Mucosa of gallbladder (tissue), 1 donor: ENCODE data around the gene SLC35G6. TPM values are rescaled to one million over a fixed set of nuclear protein-coding genes. Genes with fewer than 3 reads are reported as not detected.
"Not testable (repeated sequence)": the region's sequence is repeated elsewhere in the genome, so short reads cannot be mapped to it uniquely, and the experiment has no call there.

Experiments
- DNase-seq: peaks from one replicate; pipeline ENCODE4 v3.0.0-alpha.2; 2020; ENCODE audit warnings: low spot score
- total RNA-seq: library from RNA; stranded (reverse); gene quantifications from one replicate; pipeline ENCODE4 v1.2.1, GENCODE V29; 2021
- donor health status: DM: no; HTN: no; CAD: no.

The SLC35G6 gene
- total RNA-seq, 1 donor from 2014 or later, result not detected

GRCh38 chr17:7478276-7479212 lies 2.7 kb upstream of the SLC35G6 start:
- DNase-seq, result no peak

DNA sequence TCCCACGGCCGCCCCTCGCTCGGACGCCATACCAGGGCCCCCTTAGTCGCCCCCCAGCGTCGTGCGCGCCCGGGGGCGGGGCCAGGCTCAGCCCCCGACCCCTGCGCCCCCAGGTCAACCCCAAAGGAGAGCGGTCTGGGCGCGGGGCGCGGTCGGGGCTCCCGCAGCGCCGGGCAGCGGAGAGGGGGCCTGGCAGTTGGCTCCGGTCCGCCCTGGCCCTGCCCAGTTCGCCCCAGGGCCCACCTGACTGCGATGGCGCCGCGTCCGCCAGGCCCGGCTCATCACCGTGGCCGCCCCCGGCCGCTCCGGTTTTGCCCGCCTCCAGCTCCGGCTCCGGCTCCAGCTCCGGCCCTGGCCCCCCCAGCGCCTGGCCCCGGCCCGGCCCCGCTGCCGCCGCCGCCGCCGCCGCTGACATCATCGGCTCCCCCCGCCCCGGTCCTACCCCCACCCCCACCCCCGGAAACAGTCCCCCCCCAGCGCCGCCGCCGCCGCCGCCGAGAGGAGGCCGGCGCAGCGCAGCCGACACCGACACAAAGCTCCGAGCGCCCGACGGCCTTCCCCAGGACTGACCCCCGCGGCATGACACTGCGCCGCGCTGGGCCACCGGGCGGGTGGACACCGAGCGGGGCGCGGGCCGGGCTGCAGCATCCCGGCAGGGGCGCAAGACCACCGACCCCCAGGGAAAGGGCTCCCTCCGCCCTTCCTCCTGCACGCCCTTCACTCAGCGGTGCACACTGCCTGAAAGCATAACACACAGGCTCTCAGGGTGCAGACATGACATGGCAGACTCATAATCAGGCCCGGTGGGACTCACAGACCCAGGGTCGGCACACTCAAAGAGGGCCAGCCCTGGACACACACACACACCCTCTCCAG lies 1.8 kb upstream of the SLC35G6 start, which contains the start of gene ZBTB4:
ZBTB4 (minus strand) TSS at position 419 of the 876 bp plus-strand sequence. CDS start 12,830 bp downstream, outside the sequence.
- DNase-seq, result no peak

- no peak for DNase-seq
Measured at GRCh38 chr17:7480089-7480384, 1.2 kb upstream of the SLC35G6 start.

DNA sequence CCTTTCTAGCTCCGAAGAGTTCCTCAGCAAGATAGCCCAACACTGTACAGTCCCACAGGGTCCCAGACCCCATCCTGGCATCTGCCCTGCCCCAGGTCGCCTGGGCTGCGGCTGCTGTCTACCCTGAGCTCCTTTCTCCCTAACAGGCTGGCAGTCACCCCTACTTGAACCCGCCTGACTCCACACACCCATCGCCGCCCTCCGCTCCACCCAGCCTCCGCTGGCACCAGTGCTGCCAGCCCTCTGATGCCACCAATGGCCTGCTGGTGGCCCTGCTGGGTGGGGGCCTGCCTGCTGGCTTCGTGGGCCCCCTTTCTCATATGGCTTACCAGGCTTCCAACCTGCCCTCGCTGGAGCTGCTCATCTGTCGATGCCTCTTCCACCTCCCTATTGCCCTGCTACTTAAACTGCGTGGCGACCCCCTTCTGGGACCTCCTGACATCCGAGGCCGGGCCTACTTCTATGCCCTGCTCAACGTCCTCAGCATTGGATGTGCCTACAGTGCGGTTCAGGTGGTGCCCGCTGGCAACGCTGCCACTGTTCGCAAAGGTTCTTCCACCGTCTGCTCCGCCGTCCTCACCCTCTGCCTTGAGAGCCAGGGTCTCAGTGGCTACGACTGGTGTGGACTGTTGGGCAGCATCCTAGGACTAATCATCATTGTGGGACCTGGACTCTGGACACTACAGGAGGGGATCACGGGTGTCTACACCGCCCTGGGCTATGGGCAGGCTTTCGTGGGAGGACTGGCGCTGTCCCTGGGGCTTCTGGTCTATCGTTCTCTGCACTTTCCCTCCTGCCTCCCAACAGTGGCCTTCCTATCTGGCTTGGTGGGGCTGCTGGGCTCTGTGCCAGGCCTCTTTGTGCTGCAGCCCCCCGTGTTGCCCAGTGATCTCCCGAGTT lies 846 bp downstream of the SLC35G6 start:
- DNase-seq, result not testable (repeated sequence)

- not testable (repeated sequence) for DNase-seq
Measured at GRCh38 chr17:7482742-7483088, 1.5 kb downstream of the SLC35G6 start.

GRCh38 chr17:7483255-7484066 lies 2.2 kb downstream of the SLC35G6 start:
- peak; percentile 94 for DNase-seq

DNA sequence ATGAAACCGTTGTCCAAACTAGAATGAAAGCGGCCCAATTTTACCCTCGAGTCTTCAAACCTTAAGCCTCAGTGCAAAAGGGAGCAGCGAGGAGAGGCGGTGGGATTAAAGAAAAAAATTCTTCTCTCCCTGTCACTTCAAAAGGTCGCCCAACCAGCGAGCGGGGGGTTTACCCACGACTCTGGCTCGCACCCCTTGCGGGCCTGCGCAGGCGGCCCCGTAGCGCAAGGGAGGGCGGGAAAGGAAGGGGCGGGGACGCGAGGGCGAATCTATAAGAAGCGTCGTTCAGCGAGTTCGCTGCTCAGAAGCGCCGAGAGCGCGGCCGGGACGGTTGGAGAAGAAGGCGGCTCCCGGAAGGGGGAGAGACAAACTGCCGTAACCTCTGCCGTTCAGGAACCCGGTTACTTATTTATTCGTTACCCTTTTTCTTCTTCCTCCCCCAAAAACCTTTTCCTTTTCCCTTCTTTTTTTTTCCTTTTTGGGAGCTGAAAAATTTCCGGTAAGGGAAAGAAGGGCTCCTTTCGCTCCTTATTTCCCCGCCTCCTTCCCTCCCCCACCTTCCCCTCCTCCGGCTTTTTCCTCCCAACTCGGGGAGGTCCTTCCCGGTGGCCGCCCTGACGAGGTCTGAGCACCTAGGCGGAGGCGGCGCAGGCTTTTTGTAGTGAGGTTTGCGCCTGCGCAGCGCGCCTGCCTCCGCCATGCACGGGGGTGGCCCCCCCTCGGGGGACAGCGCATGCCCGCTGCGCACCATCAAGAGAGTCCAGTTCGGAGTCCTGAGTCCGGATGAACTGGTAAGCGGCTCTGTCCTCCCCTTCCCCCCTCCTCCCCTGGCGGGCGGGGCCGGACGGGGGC lies 3.0 kb downstream of the SLC35G6 start, which contains the start of gene POLR2A:
POLR2A (plus strand) TSS at position 300 of the 852 bp plus-strand sequence.
- peak; percentile 98 for DNase-seq

DNA sequence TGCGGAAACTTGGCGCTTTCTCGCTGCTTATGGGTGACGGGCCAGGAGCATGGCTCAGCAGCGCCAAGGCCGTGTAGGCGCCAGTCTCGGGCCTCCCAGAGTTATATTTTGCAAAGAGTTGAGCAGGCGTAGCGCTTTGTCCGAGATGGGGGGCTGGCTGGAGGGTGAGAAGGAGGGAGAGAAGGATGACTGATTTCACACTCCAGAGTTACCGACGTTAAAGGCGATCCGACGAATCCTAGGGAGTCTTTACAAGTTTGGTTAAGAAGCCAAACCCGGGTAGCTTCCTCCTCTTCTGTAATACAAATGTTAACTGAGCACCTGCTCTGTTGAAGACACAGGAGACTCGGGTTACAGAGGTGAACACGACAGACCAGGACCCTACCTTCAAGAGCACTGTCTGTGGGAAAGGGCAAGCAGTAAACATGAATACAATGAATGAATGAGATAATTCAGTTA lies 3.7 kb downstream of the SLC35G6 start:
- DNase-seq, result no peak

DNA sequence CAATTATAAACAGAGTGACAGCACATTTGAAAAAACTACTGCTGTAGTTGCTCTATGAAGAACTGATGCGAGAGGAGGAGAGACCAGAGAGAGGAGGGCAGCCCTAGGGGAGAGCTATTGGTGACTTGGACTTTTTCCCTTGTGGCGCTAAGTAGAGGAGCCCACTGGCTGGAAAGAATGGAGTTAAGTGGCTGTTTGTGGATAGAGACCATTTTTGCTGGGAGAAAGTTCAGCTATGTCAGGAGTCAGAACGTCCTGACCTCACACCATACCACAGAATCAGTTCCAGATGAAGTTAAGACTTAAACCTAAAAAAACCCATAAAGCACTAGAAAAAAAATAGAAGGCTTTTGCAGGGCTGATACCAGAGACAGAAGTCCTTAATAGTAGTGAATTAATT lies 4.9 kb downstream of the SLC35G6 start:
- no peak for DNase-seq

DNA sequence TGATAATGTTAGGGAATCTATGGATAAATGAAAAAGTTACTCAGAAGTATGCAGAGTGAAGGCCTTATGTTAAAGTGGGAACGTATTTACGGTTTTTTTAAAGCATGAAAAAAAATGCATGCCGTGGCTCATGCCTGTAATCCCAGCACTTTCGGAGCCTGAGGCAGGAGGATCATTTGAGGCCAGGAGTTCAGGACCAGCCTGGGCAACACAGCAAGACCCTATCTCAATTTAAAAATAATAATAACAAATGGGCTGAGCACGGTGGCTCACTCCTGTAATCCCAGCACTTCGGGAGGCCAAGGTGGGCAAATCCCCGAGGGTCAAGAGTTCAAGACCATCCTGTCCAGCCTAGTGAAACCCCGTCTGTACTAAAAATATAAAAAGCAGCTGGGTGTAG lies 8.9 kb downstream of the SLC35G6 start:
- no peak for DNase-seq

- DNase-seq, result no peak
Measured at GRCh38 chr17:7491583-7491982, 10.3 kb downstream of the SLC35G6 start.

DNA sequence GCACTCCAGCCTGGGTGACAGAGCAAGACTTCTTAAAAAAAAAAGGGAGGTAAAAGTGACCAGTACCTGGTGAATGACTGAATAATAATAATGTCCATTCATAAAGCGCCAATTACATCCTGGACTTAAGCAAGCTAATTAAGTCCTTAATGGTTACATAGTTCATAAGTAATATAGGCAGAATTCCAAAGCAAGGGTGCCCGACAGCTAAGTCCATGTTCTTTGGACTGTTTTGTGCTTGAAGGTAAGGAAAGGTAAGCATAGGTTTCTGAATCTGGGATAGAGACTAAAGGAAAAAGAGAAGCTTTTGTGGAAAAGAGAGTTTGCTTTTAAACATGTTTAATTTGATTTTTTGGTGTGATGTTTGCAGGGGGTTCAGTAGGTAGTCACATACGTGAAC lies 12.7 kb downstream of the SLC35G6 start:
- no peak for DNase-seq

- no peak for DNase-seq
Measured at GRCh38 chr17:7495906-7496434, 14.7 kb downstream of the SLC35G6 start.

DNA sequence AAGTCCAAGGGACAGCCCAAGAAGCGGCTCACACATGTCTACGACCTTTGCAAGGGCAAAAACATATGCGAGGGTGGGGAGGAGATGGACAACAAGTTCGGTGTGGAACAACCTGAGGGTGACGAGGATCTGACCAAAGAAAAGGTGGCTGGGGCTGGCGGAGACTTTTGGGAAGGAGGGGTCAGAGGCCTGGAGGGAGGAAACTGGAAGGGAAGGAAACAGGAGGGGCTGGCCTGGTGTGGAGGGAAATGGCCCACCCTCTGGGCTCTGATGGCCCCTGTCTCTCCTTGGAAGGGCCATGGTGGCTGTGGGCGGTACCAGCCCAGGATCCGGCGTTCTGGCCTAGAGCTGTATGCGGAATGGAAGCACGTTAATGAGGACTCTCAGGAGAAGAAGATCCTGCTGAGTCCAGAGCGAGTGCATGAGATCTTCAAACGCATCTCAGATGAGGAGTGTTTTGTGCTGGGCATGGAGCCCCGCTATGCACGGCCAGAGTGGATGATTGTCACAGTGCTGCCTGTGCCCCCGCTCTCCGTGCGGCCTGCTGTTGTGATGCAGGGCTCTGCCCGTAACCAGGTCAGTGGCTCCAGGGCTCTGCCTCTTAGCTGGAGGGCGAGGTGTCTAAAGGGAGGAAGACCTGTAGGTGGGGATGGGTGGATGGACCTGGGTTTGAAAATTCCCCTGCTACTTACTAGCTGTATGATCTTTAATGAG lies 15.4 kb downstream of the SLC35G6 start:
- DNase-seq, result no peak

- no peak for DNase-seq
Measured at GRCh38 chr17:7497228-7497627, 16.0 kb downstream of the SLC35G6 start.

DNA sequence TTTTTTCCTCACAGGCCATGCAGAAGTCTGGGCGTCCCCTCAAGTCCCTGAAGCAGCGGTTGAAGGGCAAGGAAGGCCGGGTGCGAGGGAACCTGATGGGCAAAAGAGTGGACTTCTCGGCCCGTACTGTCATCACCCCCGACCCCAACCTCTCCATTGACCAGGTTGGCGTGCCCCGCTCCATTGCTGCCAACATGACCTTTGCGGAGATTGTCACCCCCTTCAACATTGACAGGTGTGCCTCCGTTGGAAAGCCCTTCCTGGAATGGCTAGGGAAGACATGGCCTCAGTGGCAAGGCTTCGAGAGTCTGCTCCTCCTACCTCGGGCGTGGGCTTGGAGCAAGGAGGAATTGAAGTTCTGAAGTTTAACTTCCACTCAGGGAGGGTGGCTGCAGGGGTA lies 16.4 kb downstream of the SLC35G6 start:
- no peak for DNase-seq

DNA sequence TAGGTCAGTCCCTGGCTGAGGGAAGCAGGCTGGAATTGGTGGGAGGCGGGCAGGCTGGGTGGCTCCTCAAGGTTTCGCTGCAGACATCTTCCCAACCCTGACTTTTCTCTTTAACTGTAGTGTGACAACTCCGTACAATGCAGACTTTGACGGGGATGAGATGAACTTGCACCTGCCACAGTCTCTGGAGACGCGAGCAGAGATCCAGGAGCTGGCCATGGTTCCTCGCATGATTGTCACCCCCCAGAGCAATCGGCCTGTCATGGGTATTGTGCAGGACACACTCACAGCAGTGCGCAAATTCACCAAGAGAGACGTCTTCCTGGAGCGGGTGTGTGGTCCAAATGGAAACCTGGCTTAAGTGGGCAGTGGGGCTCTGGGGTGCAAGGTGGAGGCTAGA lies 17.9 kb downstream of the SLC35G6 start:
- no peak for DNase-seq

DNA sequence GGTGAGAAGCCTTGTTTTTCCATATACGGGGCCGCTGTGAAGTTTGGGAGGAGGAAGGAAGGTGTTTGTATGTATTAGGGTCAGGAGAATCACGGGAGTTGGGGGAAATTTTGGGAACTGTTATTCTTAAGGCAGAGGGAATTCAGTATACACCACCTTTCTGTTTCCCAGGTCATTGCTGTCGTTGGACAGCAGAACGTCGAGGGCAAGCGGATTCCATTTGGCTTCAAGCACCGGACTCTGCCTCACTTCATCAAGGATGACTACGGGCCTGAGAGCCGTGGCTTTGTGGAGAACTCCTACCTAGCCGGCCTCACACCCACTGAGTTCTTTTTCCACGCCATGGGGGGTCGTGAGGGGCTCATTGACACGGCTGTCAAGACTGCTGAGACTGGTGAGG lies 20.5 kb downstream of the SLC35G6 start:
- DNase-seq, result no peak
